Transverse colon (tissue), 4 donors: Measurements from ENCODE around the gene ARHGEF38. TPM values are rescaled to one million over a fixed set of nuclear protein-coding genes. Genes with fewer than 3 reads are reported as not detected.

Experiments
- DNase-seq: peaks from one replicate; pipeline ENCODE4 v3.0.0-alpha.2; 2019
- H3K27ac ChIP-seq, 4 donors: fragments of 200-600 bp; sonication (generic); 2 replicates each; pipeline ENCODE4 v1.5.1; 2016 to 2018; ENCODE audit warnings: inconsistent platforms in 4 of 4
- H3K27me3 ChIP-seq: fragments of 200-600 bp; sonication (generic); 2 replicates; pipeline ENCODE4 v1.5.1; 2017; ENCODE audit warnings: inconsistent platforms
- H3K36me3 ChIP-seq, 4 donors: fragments of 200-600 bp; sonication (generic); 2 replicates each; pipeline ENCODE4 v1.5.1; 2017 to 2019; ENCODE audit warnings: inconsistent platforms in 4 of 4
- H3K4me1 ChIP-seq, 4 donors: fragments of 200-600 bp; sonication (generic); 2 replicates each; pipeline ENCODE4 v1.5.1; 2017 to 2020; ENCODE audit warnings: inconsistent platforms in 4 of 4
- H3K4me3 ChIP-seq, 4 donors: fragments of 200-600 bp; sonication (generic); 1 replicate in 1 of 4; 2 replicates in 3 of 4; pipeline versions ENCODE4 v1.5.1 to v1.6.1; 2017 to 2019; ENCODE audit warnings: inconsistent platforms in 4 of 4
- H3K9me3 ChIP-seq, 2 donors: fragments of 200-600 bp; sonication (generic); 2 replicates each; pipeline ENCODE4 v1.5.1; 2017 to 2019; ENCODE audit warnings: inconsistent platforms in 2 of 2
- EP300 ChIP-seq: sonication (generic); formaldehyde crosslinking; IDR thresholded peaks from one replicate; pipeline ENCODE4 v1.6.1; 2017; ENCODE audit warnings: antibody characterized with exemption, low read depth
- POLR2A ChIP-seq: fragments of 450-650 bp; IDR thresholded peaks from one replicate; pipeline ENCODE4 v1.6.1; 2016; ENCODE audit warnings: antibody characterized with exemption, mild to moderate bottlenecking, moderate library complexity
- POLR2AphosphoS5 ChIP-seq, 3 donors: sonication (generic); formaldehyde crosslinking; IDR thresholded peaks; one replicate each; pipeline ENCODE4 v1.6.1; 2016; ENCODE audit warnings: antibody characterized with exemption in 3 of 3
- WGBS, 2 donors: methylation state at CpG; one replicate each; pipeline ENCODE4 v1.1.5; 2018; ENCODE audit warnings: low coverage in 1 of 2; 5-methylcytosine and 5-hydroxymethylcytosine counted together
- in situ Hi-C, 4 donors: fragments of 200-750 bp; cut with MboI; loops; one replicate each; pipeline versions ENCODE4 v1.15.0 to v1.15.1; 2017; ENCODE audit warnings: low sequenced_read_pairs in 3 of 4, low pct_ligation_motif_present in 1 of 4, low pct_unique_long_range_greater_than_20kb in 1 of 4
- intact Hi-C: fragments of 100-400 bp; cut with DNase I; formaldehyde crosslinking; loops from one replicate; pipeline ENCODE4 v1.15.1; 2023; ENCODE audit warnings: low total_unique reads
- total RNA-seq, 4 donors: library from RNA; depleted of rRNA; stranded (reverse); fragments of >200 nt; gene quantifications; one replicate each; pipeline ENCODE4 v1.1.0, GENCODE V29; 2016
- TF ChIP-seq, protein P1 (sequence below), 5 experiments: fragments of 200-600 bp in 3 of 5; fragments of 450-650 bp in 2 of 5; sonication (generic) in 3 of 5; IDR thresholded peaks; 1 replicate in 2 of 5; 2 replicates in 3 of 5; pipeline ENCODE4 v1.5.1; 2016 to 2017; ENCODE audit warnings: antibody characterized with exemption in 5 of 5, inconsistent platforms in 3 of 5, mild to moderate bottlenecking in 2 of 5, moderate library complexity in 1 of 5

The ARHGEF38 gene
- total RNA-seq, 4 donors from 2014 or later: 2.6 to 18.1 (median 15.6) TPM

DNA sequence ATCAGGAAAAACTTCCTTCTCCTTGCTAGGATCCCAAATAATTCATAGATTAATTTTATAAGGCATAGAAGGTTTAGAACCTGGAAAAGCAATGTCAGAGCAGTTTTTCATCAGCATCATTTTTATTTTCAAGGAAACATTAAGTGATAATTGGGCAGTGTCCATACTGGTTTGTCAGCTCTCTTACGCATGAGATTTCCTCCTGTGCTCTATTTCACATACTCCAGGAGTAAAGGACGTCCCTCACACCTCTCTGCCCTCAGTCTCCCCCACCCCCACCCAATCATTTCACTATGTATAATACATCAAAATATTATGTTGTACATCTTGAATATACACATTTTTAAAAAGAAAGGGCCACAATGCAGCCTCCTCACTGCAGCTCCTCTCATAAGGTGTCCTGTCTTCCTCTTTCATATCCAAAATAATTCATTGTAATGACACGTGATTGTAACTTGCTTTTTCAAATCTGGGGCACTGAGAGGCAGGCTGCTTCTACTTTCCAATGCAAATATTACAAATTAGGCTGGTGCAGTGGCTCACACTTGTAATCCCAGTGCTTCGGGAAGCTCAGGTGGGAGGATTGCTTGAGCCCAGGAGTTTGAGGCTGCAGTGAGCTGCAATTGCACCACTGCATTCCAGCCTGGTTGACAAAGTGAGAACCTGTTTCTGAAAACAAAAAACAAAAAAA lies 34.4 kb downstream of the ARHGEF38 start:
- Histone ChIP-seq H3K4me1 (peaks cover 0 to 27% (median 13%) of the 10 kb centered on the region in 4 donors), H3K27me3 (no peaks in the 10 kb centered on the region), H3K4me3 (no peak overlapping the region), H3K36me3 (no peaks in the 10 kb centered on the region), H3K9me3 (no peaks in the 10 kb centered on the region), H3K27ac (peak overlapping the region; percentile 51 to 79 (median 77))
- WGBS, 2 donors: 31 to 49% methylated on average over 3 to 4 of the region's 4 CpGs
- DNase-seq: no peak
- TF ChIP-seq POLR2AphosphoS5 (IDR thresholded peaks at IDR 0.05) (no peak), POLR2A (no peak), EP300 (no peak)
- TF ChIP-seq, protein P1, sequence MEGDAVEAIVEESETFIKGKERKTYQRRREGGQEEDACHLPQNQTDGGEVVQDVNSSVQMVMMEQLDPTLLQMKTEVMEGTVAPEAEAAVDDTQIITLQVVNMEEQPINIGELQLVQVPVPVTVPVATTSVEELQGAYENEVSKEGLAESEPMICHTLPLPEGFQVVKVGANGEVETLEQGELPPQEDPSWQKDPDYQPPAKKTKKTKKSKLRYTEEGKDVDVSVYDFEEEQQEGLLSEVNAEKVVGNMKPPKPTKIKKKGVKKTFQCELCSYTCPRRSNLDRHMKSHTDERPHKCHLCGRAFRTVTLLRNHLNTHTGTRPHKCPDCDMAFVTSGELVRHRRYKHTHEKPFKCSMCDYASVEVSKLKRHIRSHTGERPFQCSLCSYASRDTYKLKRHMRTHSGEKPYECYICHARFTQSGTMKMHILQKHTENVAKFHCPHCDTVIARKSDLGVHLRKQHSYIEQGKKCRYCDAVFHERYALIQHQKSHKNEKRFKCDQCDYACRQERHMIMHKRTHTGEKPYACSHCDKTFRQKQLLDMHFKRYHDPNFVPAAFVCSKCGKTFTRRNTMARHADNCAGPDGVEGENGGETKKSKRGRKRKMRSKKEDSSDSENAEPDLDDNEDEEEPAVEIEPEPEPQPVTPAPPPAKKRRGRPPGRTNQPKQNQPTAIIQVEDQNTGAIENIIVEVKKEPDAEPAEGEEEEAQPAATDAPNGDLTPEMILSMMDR (IDR thresholded peaks at IDR 0.05): no peak
- intact Hi-C loops: no loop called here
- in situ Hi-C loops: no loop called here

DNA sequence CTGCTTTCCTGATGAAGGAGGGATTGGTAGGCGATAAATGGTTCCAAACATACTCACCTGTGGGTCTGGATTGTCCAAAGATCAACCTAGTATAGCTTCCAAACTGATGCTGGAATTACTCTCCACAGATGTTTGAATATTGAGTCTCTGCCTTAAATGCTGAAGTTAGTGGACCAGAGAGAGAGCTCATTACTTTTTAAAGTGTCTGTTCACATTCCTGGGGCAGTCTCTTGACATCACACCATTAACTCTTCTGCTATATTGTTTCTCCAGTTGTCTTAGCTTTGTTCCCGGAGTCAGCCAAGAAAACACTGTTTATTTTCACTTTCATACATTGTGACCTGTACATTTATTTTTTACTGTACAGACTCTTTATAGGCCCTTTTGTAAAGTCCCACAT lies 35.4 kb downstream of the ARHGEF38 start:
- Histone ChIP-seq H3K27me3 (no peaks in the 10 kb centered on the region), H3K4me1 (peaks cover 0 to 27% (median 13%) of the 10 kb centered on the region in 4 donors), H3K27ac (peak overlapping the region in 3 of 4 donors; percentile 76 to 79 (median 78)), H3K9me3 (no peaks in the 10 kb centered on the region), H3K36me3 (no peaks in the 10 kb centered on the region), H3K4me3 (no peak overlapping the region)
- TF ChIP-seq POLR2A (no peak), POLR2AphosphoS5 (IDR thresholded peaks at IDR 0.05) (no peak), EP300 (no peak)
- TF ChIP-seq, protein P1 (IDR thresholded peaks at IDR 0.05): no peak
- WGBS, 2 donors: 52 to 67% methylated on average over 1 to 2 of the region's 2 CpGs
- intact Hi-C loops (no loop called here), in situ Hi-C loops (no loop called here)
- DNase-seq: no peak

DNA sequence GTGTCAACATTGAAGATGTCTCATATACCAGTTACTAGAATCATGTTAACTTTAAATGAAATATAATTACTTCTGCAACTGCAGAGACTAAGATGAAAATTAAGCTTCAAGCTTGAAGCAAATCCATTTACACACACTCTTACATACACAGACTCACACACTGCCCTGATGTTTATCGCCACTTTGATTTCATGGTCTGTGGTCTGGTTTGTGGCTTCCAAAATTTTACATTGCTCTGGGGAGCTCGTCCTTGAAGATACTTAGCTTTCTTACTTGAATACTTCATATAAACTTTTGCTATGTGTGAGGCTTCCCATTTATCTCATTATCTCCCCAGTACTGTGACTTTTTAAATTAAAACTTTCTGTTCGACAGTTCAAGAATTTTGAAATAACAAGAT lies 35.8 kb downstream of the ARHGEF38 start:
- intact Hi-C loops (no loop called here), in situ Hi-C loops (no loop called here)
- Histone ChIP-seq H3K27ac (peak overlapping the region in 1 of 4 donors; percentile 78), H3K36me3 (no peaks in the 10 kb centered on the region), H3K9me3 (no peaks in the 10 kb centered on the region), H3K27me3 (no peaks in the 10 kb centered on the region), H3K4me1 (peaks cover 0 to 27% (median 13%) of the 10 kb centered on the region in 4 donors), H3K4me3 (no peak overlapping the region)
- TF ChIP-seq POLR2A (no peak), EP300 (no peak), POLR2AphosphoS5 (IDR thresholded peaks at IDR 0.05) (no peak)
- TF ChIP-seq, protein P1 (IDR thresholded peaks at IDR 0.05): no peak
- 71 to 84% methylated on average over 3 of the region's 3 CpGs for WGBS, 2 donors
- DNase-seq: no peak

DNA sequence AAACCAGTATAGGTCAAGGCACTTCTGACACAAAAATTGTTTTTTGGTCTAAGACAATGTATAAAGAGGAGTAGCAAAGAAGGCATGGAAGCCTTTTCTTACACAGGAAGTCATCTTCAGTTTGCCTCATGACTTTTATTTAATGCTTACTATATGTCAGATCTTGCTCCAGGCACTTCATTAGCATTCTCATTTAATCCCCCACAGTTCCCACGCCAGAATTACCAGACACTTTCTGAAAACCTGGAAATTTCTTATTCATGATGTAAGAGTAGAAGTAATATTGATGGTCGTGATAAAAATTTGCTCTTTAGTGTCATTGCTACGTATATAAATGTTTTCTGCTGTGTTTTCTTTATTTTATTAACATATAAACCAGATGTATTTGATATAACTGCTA lies 39.2 kb downstream of the ARHGEF38 start:
- Histone ChIP-seq H3K27me3 (no peaks in the 10 kb centered on the region), H3K9me3 (no peaks in the 10 kb centered on the region), H3K4me1 (peaks cover 0 to 33% (median 16%) of the 10 kb centered on the region in 4 donors), H3K27ac (no peak overlapping the region), H3K36me3 (no peaks in the 10 kb centered on the region), H3K4me3 (no peak overlapping the region)
- WGBS, 2 donors: 86 to 89% methylated on average over 3 of the region's 3 CpGs
- in situ Hi-C loops (no loop called here), intact Hi-C loops (no loop called here)
- DNase-seq: no peak
- no peak for TF ChIP-seq EP300
- TF ChIP-seq POLR2A: no peak
- TF ChIP-seq, protein P1 (IDR thresholded peaks at IDR 0.05): no peak
- TF ChIP-seq POLR2AphosphoS5 (IDR thresholded peaks at IDR 0.05): no peak
